GM12874 (cell line): ENCODE data around the gene DNAAF1.

Source experiments
- CTCF ChIP-seq: IDR thresholded peaks from 2 replicates; pipeline ENCODE4 v1.5.1; 2011; ENCODE audit warnings: low read depth, mild to moderate bottlenecking, control low read depth, low read length, moderate library complexity; ENCODE audit not compliant: insufficient read depth

Gene DNAAF1

GRCh38 chr16:84193480-84193879 lies 48.4 kb downstream of the DNAAF1 start:
- no peak for TF ChIP-seq CTCF

- TF ChIP-seq CTCF: no peak
These were observed 48.9 kb downstream of the DNAAF1 start for GRCh38 chr16:84194018-84194417.

- no peak for TF ChIP-seq CTCF
These were observed 49.5 kb downstream of the DNAAF1 start for GRCh38 chr16:84194470-84195200.

GRCh38 chr16:84195201-84196093 lies 50.3 kb downstream of the DNAAF1 start:
- no peak for TF ChIP-seq CTCF

GRCh38 chr16:84196101-84196500 lies 51.0 kb downstream of the DNAAF1 start:
- no peak for TF ChIP-seq CTCF

- TF ChIP-seq CTCF: no peak
These were observed 51.8 kb downstream of the DNAAF1 start for GRCh38 chr16:84196727-84197394.
